WTC11 (cell line): ENCODE data around the gene PTGER3.

Source experiments
- CREB1 ChIP-seq: sonication (generic); formaldehyde crosslinking; IDR thresholded peaks from 2 replicates; pipeline ENCODE4 v1.8.0; 2023; ENCODE audit warnings: mild to moderate bottlenecking, missing genetic modification reagents
- CTCF ChIP-seq: fragments of 200-600 bp; IDR thresholded peaks from 2 replicates; pipeline ENCODE4 v1.8.0; 2022; ENCODE audit warnings: antibody characterized with exemption
- ZSCAN18 ChIP-seq: fragments of 250-450 bp; sonication (Bioruptor Pico); IDR thresholded peaks from 2 replicates; pipeline ENCODE4 v2.1.2; 2022; ENCODE audit warnings: mild to moderate bottlenecking, moderate library complexity

- no peak for TF ChIP-seq ZSCAN18 (CRISPR knock-in tag)
- no peak for TF ChIP-seq CTCF
- no peak for TF ChIP-seq CREB1 (CRISPR knock-in tag)
Observed at GRCh38 chr1:70922196-70922595, 125.4 kb downstream of the PTGER3 start.
